Upper lobe of left lung (tissue), 4 donors: ENCODE data around the gene SCN1B.

Experiments
- EP300 ChIP-seq, 4 donors: sonication (generic); formaldehyde crosslinking; IDR thresholded peaks; one replicate each; pipeline ENCODE4 v1.5.1; 2017; ENCODE audit warnings: antibody characterized with exemption in 4 of 4, control low read depth in 2 of 4
- TF ChIP-seq, protein P1 (sequence below), 6 experiments: fragments of 450-650 bp in 4 of 6; fragments of 200-600 bp in 2 of 6; sonication (generic) in 2 of 6; IDR thresholded peaks; one replicate each; pipeline ENCODE4 v1.5.1; 2016 to 2019; ENCODE audit warnings: antibody characterized with exemption in 6 of 6

DNA sequence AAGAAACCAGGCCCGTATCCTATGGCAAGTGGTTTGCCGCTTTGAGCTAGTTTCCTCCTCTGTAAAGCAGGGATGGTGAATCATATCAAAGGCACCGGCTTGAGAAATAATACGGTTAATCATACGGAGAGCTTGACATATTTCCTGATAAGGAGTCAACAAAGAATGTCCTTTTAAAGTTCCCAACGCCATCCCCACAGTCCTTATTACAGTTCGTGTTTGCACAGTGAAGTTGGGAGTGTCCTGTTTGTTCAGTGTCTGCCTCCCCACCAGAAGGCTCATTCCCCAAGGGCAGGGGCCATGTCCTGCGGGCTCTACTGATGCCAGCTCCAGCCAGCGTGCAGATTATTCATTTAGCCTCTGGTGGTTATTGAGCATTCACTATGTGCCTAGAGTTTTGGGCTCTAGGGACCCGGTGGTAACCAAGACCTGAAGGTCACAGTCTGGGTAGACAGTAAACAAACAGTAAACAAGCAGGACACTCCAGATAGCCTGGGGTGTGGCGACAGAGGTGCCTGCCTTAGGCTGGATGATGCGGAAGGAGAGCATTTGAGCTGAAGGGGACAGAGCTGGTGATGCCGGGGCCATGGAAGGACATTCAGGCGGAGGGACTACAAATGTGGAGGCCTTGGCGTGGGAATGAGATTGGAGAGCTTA is 23.8 kb upstream of the SCN1B start:
- TF ChIP-seq, protein P1, sequence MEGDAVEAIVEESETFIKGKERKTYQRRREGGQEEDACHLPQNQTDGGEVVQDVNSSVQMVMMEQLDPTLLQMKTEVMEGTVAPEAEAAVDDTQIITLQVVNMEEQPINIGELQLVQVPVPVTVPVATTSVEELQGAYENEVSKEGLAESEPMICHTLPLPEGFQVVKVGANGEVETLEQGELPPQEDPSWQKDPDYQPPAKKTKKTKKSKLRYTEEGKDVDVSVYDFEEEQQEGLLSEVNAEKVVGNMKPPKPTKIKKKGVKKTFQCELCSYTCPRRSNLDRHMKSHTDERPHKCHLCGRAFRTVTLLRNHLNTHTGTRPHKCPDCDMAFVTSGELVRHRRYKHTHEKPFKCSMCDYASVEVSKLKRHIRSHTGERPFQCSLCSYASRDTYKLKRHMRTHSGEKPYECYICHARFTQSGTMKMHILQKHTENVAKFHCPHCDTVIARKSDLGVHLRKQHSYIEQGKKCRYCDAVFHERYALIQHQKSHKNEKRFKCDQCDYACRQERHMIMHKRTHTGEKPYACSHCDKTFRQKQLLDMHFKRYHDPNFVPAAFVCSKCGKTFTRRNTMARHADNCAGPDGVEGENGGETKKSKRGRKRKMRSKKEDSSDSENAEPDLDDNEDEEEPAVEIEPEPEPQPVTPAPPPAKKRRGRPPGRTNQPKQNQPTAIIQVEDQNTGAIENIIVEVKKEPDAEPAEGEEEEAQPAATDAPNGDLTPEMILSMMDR (IDR thresholded peaks at IDR 0.05), result no peak
- peak in 2 of 4 donors; percentile 85 to 91 for TF ChIP-seq EP300 (IDR thresholded peaks at IDR 0.05)
